ENCODE data around the gene ARL15.

Gene ARL15

GRCh38 chr5:54171645-54172384 lies 138.6 kb downstream of the ARL15 start:
- in situ Hi-C loops (cut with MboI; ENCODE audit: low sequenced_read_pairs), result no loop called here

DNA sequence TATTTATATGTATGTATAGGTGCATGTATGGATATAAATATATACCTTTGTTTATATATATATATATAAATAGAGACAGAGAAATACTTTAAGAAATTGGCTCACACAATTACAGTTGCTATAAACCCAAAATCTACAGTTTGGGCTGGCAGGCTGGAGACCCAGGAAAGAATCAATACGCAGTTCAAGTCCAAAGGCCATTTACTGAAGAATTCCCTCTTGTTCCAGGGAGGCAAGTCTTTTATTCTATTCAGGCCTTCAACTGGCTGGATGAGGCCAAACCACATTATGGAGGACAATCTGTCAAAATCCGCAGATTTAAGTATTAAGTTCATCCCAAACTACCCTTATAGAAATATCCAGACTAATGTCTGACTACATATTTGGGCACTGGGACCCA lies 144.7 kb downstream of the ARL15 start:
- in situ Hi-C loops (cut with MboI; ENCODE audit: low sequenced_read_pairs), result no loop called here

GRCh38 chr5:54162184-54162583 lies 148.2 kb downstream of the ARL15 start:
- in situ Hi-C loops (cut with MboI; ENCODE audit: low sequenced_read_pairs), result no loop called here

DNA sequence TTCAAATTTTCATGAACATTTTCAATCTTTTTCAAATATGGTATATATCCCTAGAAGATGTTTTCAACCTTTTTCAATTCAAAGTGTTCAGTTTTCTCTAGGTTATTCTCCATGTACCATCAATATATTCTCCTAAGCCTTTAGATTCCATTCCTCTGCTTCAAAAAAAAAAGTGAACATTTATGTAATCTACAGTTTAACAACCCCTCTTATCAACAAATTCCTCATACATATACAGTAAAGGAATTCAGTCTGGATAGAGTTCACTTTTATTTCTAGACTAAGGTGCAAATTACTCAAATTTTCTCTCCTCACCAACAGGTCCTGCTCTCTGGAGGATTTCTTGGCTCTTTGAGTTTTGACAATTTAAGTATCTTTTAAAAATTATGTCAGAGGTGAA lies 150.0 kb downstream of the ARL15 start:
- in situ Hi-C loops (cut with MboI; ENCODE audit: low sequenced_read_pairs), result no loop called here

DNA sequence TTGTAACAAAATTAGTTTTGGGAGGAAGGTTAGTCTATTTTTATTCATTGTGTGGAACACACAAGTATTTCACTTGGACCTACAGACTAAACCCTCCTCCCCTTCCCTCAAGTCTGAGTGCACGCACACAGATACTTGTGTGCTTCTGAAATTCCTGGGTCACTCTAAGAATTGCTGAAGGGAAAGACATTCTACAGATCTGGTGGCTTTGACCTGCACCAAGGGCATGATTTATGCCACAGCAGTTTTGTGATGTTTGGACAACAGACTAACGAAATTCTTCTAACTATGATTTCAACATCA lies 150.5 kb downstream of the ARL15 start:
- in situ Hi-C loops (cut with MboI; ENCODE audit: low sequenced_read_pairs), result no loop called here

DNA sequence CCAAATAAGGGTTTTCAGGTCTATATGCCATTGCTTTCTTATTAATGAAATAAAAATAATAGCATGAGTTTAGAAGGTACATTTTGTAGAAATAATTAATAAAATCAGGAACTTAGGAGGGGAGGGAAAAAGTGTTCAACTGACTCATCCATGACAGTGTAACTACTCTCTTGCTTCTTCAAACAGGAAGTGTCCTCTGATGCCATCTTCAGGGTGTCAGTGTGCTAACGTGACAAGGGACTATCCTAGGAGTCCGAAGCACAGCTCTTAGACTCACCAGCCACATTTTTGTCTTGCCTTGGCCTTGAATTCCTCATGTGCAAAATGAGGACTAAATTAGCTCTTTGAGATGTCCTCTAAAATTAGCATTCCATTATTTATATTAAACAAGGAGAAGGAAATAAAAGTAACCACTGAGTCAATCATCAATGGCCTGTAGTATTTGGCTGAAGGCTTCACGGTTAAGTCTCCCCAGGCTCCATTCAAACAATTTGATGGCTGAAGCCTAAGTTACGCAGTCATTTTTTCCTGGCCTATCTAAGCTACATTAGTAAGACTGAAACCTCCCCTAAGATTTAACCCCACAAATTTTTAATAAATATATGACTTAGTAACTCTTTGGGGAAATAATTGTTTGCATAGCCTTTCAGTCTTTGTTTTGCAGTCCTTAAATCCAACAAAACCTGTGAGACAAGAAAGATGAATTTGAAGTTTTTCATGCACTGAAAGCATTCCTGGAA lies 151.1 kb downstream of the ARL15 start:
- in situ Hi-C loops (cut with MboI; ENCODE audit: low sequenced_read_pairs), result no loop called here

GRCh38 chr5:54156577-54156976 lies 153.8 kb downstream of the ARL15 start:
- in situ Hi-C loops (cut with MboI; ENCODE audit: low sequenced_read_pairs), result no loop called here

DNA sequence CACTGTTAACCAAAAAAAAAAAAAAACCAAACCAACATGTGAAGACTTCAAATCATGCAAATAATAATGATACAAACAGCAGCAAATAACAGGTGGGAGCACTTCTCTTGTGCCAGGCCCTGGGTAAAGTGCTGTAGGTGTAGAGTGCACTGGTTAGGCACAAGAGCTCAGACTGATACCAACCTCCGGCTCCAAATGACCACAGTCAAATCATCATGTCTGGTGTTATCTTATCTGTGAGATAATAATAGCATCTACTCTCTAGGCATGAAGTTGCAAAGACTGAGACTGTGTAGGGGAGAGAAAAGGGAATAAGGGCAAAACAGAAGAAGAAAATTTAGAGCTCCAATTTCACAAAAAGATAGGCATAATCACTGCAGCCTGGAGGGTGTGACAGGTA lies 159.5 kb downstream of the ARL15 start:
- in situ Hi-C loops (cut with MboI; ENCODE audit: low sequenced_read_pairs), result no loop called here

DNA sequence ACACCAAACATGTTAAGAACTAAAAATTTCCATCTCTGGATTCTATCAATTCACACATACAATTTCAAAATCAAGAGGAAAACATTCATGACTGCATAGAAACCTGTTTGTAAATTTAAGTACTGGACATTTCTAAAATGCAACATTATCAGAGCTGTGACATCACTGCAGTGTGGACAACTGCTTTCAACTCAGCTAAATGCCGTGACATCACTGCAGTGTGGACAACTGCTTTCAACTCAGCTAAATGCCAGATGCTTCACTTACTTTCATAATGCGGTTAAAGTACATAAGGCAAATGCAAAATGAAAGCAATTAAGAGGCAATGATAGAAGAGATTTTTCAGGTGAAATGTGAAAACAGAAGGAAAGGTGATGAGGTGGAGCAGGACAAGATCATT lies 161.5 kb downstream of the ARL15 start:
- in situ Hi-C loops (cut with MboI; ENCODE audit: low sequenced_read_pairs), result no loop called here

DNA sequence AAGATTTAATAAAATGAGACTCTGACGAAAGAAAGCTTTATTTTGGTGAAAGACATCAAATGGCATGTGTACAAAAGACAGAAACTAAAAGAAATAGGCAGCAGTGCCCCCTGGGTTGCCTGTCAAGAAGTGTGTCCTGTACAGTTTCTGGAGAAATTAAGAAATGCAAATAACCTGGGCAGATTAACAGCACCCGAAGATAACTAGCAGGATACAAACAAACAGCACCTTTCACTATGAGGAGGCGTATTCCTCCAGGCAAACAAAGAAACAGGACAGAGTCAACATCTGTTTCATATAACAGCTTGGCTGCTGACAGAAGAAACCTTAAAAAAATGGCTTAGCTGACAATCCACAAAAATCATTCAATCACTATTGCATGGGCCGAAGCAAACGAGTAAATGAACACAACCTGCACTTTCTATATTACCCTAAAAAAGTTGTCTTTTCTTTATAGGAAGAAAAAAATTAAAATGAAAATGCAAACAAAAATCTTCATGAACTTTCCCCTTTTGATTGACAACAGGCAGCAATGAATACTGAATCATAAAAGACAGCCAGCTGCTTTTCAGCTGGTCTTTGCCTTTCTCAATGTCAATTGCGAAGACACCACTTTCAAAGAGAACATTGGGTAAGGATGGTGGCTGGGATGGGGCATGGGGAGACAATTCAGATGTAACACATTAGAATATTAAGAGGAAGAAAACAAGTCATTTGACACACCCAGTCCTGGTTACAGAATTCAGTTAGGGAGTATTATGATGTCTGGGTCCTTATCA lies 162.1 kb downstream of the ARL15 start:
- in situ Hi-C loops (cut with MboI; ENCODE audit: low sequenced_read_pairs), result no loop called here

GRCh38 chr5:54146916-54147315 lies 163.5 kb downstream of the ARL15 start:
- in situ Hi-C loops (cut with MboI; ENCODE audit: low sequenced_read_pairs), result no loop called here

GRCh38 chr5:54146390-54146789 lies 164.0 kb downstream of the ARL15 start:
- in situ Hi-C loops (cut with MboI; ENCODE audit: low sequenced_read_pairs), result no loop called here

DNA sequence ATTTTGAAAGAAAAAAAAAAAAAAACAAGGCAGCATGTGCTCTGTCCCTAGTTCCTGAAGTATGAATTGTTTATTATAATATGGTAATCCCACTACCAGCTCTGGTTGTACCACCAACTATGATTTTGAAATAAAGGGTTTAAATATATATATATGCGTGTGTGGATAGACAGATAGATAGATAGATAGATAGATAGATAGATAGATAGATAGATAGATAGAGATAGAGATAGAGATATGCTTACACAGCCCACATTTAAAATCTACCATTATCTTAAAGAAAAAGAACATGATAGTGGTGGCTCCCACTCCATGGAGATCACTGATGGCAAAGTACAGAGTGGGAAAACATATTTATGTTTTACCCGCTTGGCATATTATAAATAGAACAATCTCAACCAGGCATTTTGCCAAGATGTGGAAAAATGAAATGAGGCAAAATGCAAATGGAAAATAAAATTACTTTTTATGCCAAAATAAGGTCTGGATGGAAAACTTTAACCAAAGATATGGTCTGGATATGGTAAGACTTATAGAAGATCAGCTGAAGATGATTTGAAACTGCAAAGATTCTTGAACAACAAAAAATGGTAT lies 170.0 kb downstream of the ARL15 start:
- in situ Hi-C loops (cut with MboI; ENCODE audit: low sequenced_read_pairs), result no loop called here

DNA sequence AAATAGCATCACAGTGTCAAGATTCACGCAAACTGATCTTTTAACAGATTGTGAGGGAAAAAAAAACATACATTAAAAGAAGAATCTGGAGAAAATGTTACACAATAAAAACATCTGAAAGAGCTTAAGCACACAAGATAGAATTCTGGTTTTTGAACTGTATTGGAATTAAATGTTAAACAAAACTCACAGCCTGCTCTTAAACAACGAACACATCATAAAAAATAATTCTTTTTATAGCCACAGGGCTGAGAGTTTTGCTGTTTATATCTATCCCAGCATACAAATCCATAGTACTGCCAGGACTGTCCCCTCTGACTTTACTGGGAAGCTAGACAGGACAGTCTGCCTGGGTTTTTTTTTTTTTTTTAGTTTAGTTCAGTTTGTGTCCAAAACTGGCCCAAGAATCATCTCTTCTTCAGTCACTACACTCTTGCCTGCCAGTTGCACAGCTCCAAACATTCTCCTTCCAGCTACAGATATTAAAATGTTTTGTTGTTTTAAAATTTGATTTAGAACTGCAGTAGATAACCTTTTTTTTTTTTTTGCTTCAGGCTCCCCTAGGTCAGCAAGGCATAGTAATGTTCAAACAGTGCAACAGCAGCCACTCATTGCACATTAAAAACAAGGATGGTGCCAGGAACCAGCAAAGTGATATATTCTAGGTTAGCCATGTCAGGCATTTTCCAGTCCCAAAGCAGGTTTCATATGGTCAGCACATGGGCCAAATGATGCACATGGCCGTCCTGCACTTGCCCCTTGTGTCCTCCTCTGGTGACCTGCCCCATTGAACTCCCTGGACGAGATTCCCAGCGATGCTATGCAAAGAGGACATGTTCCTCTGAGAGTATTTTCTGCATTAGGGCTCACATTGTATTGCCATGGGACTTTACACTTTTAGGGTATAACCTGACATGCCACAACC lies 173.6 kb downstream of the ARL15 start:
- in situ Hi-C loops (cut with MboI; ENCODE audit: low sequenced_read_pairs), result no loop called here

- in situ Hi-C loops (cut with MboI; ENCODE audit: low sequenced_read_pairs), result no loop called here
These were observed 175.3 kb downstream of the ARL15 start for GRCh38 chr5:54135042-54135441.

- in situ Hi-C loops (cut with MboI; ENCODE audit: low sequenced_read_pairs), result no loop called here
These were observed 176.5 kb downstream of the ARL15 start for GRCh38 chr5:54133917-54134316.

DNA sequence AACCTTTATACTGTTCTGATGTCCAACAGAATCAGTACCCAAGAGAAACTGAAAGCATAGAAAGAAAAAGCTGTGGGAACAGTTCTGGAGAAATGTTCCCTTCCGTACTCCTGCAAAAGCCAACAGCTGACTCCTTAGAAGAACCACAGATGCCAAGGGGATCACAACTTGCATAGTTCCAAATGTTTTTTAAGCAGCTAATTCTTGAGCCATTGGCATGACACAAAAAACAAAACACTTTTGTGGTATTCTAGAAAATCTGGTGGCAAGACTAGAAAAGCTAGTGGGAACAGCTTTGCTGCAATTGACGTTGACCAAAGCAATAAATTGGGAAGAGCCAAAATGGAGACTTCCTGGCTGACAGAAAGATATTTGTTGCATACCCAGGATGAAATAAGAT lies 189.9 kb downstream of the ARL15 start:
- in situ Hi-C loops (cut with MboI; ENCODE audit: low sequenced_read_pairs), result no loop called here

- in situ Hi-C loops (cut with MboI; ENCODE audit: low sequenced_read_pairs), result no loop called here
These were observed 192.4 kb downstream of the ARL15 start for GRCh38 chr5:54117957-54118356.

DNA sequence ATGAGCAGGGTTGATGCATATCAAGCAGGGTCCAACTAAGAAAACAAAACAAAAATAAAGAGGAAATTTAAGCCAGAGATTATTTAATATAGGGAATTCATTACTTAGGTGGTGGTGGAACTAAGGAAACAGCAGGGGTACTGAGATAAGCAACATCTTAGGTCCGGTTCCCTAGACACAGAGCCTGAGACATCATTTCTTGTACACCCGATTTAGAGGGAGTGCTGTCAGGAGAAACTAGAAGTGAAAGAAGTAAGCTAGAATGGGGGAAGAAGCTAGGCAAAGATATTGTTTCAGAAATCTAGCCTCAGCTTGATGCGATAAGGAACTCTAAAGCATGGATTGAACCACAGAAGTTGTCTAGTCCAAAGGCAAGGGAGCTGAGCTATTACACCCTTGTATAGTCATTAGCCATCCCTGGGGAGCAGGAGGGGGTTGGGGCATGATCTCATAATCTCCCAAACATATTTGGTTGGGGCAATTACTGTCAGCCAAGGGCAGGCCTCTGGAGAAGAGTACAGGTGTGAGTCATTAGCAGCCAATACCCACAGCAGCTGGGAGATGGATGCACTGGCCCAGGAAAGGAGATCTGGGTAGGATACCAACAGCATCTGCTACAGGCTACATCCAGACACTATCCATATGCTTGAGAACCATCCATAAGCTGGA lies 194.5 kb downstream of the ARL15 start:
- in situ Hi-C loops (cut with MboI; ENCODE audit: low sequenced_read_pairs), result no loop called here

DNA sequence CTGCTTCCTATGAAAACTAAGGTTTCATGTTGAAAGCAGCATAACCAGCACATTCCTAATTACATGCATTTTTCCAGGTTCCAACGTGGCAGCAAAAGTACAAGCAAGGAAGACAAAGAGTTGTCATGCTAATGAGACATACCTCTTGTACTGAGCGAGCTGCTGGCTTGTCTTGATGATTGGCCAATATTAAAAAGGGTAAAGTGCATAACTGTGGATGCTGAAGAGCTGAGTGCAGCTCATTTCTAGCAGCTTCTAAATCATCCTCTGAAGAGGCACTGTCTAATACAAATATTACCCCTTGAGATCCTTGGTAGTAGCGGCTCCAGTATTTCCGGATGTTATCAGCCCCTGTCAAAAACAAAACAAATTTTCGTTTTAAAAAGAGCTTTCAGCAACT lies 197.3 kb downstream of the ARL15 start:
- in situ Hi-C loops (cut with MboI; ENCODE audit: low sequenced_read_pairs), result no loop called here

Measured in HL-60/S4 treated with retinoic acid at 250 ng/mL for 4 days and 3 days (cell line).